GM12891 (cell line): ENCODE results near the gene VEZT.

Experiments
- PAX5 ChIP-seq: IDR thresholded peaks from 2 replicates; pipeline ENCODE4 v1.6.1; 2011; ENCODE audit warnings: low read length, moderate library complexity, mild to moderate bottlenecking; ENCODE audit not compliant: insufficient read depth, severe bottlenecking
- POLR2A ChIP-seq: IDR thresholded peaks from 2 replicates; pipeline ENCODE4 v1.6.1; 2011; ENCODE audit warnings: low read depth, low read length, control low read depth
- POLR2AphosphoS5 ChIP-seq: IDR thresholded peaks from 2 replicates; pipeline ENCODE4 v1.6.1; 2011; ENCODE audit warnings: low read depth, low read length, control low read depth

DNA sequence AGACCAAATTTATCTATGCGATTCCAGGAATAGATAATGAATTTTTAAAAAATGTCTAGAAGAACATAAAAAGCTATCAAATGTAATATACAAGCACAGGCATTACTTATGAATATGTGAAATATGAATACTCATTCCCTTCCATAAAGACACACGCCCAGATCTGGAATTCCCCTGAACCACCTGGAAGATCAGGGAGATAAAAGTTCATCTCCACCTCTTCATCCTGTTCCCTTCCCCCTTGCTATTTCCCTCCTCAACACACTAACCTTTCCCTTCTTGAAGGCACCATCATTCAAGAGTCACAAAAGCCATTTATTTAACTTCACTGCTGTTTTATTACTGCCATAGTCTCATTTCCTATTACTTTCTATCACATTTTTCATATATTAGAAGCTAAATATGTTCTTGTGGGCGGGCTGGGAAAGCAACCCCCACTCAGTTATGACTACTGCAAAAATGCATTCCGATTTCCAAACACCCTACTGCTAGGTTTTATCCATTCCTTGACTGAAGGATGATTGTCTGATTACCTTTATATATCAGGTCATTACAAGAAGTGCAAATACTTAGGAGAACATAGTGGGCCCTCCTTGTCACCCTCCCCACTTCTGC lies 16.4 kb upstream of the VEZT start:
- TF ChIP-seq POLR2A (no peak), PAX5 (no peak), POLR2AphosphoS5 (no peak)
